Measurements from ENCODE around the gene PRSS56. TPM values are rescaled to one million over a fixed set of nuclear protein-coding genes. Genes with fewer than 3 reads are reported as not detected.

The PRSS56 gene
- total RNA-seq, 3 donors from 2014 or later: not detected

- no peak for DNase-seq (ENCODE audit: low spot score in 2 of 2)
- no peaks in the 10 kb centered on the region for H3K36me3 ChIP-seq
- TF ChIP-seq, protein P1, sequence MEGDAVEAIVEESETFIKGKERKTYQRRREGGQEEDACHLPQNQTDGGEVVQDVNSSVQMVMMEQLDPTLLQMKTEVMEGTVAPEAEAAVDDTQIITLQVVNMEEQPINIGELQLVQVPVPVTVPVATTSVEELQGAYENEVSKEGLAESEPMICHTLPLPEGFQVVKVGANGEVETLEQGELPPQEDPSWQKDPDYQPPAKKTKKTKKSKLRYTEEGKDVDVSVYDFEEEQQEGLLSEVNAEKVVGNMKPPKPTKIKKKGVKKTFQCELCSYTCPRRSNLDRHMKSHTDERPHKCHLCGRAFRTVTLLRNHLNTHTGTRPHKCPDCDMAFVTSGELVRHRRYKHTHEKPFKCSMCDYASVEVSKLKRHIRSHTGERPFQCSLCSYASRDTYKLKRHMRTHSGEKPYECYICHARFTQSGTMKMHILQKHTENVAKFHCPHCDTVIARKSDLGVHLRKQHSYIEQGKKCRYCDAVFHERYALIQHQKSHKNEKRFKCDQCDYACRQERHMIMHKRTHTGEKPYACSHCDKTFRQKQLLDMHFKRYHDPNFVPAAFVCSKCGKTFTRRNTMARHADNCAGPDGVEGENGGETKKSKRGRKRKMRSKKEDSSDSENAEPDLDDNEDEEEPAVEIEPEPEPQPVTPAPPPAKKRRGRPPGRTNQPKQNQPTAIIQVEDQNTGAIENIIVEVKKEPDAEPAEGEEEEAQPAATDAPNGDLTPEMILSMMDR (IDR thresholded peaks at IDR 0.05): no peak
- TF ChIP-seq POLR2A (IDR thresholded peaks at IDR 0.05): no peak
- no peak for TF ChIP-seq POLR2AphosphoS5 (IDR thresholded peaks at IDR 0.05)
- no peak overlapping the region for H3K4me3 ChIP-seq
- no peaks in the 10 kb centered on the region for H3K9me3 ChIP-seq
- no peak overlapping the region for H3K27ac ChIP-seq
- H3K27me3 ChIP-seq: no peaks in the 10 kb centered on the region
- no peaks in the 10 kb centered on the region for H3K4me1 ChIP-seq
- intact Hi-C loops (cut with DNase I; ENCODE audit: low total_unique reads): no loop called here
Measured at GRCh38 chr2:232545511-232546375, 25.6 kb downstream of the PRSS56 start.

- TF ChIP-seq POLR2AphosphoS5 (IDR thresholded peaks at IDR 0.05) (no peak), POLR2A (IDR thresholded peaks at IDR 0.05) (no peak)
- TF ChIP-seq, protein P1 (IDR thresholded peaks at IDR 0.05): no peak
- no peak for DNase-seq (ENCODE audit: low spot score in 2 of 2)
- Histone ChIP-seq H3K27me3 (no peaks in the 10 kb centered on the region), H3K36me3 (no peaks in the 10 kb centered on the region), H3K4me3 (no peak overlapping the region), H3K9me3 (no peaks in the 10 kb centered on the region), H3K27ac (no peak overlapping the region), H3K4me1 (peaks cover 0 to 7% of the 10 kb centered on the region in 2 donors)
- intact Hi-C loops (cut with DNase I; ENCODE audit: low total_unique reads): no loop called here
Measured at GRCh38 chr2:232547991-232548390, 27.8 kb downstream of the PRSS56 start.

DNA sequence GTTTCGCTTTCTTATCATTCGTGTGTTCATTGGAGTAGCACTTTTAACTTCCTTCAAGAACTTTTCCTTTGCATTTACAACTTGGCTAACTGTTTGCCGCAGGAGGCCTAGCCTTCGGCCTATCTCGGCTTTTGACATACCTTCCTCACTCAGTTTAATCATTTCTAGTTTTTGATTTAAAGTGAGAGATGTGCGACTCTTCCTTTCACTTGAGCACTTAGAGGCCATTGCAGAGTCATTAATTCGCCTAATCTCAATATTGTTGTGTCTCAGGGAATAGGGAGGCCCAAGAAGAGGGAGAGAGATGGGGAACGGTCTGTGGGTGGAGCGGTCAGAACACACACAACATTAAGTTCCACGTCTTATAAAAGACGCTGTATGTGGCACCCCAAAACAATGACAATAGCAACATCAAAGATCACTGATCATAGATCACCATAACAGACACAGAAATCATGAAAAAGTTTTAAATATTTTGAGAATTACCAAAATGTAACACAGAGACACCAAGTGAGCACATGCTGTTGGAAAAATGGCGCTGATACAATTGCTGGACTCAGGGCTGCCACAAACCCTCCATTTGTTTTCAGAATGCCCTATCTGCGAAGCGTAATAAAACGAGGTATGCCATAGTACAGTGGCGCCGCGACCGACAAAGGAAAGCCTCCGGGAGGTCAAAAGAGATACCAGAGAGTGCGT lies 29.6 kb downstream of the PRSS56 start:
- no peak for DNase-seq (ENCODE audit: low spot score in 2 of 2)
- H3K27me3 ChIP-seq: no peaks in the 10 kb centered on the region
- peak overlapping the region; percentile 98 to 99 for H3K27ac ChIP-seq
- H3K36me3 ChIP-seq: no peaks in the 10 kb centered on the region
- H3K9me3 ChIP-seq: no peaks in the 10 kb centered on the region
- H3K4me1 ChIP-seq: peaks cover 0 to 7% of the 10 kb centered on the region in 2 donors
- H3K4me3 ChIP-seq: peak overlapping the region; percentile 87 to 93 (median 87)
- TF ChIP-seq POLR2AphosphoS5 (IDR thresholded peaks at IDR 0.05) (no peak), POLR2A (IDR thresholded peaks at IDR 0.05) (no peak)
- TF ChIP-seq, protein P1 (IDR thresholded peaks at IDR 0.05): no peak
- intact Hi-C loops (cut with DNase I; ENCODE audit: low total_unique reads): no loop called here

GRCh38 chr2:232550354-232551249 lies 30.4 kb downstream of the PRSS56 start, which contains the start of the genes EIF4E2 and TIGD1:
EIF4E2 (plus strand) TSS chr2:232550689; CDS start chr2:232550725, 36 bp downstream.
TIGD1 (minus strand) TSS chr2:232550557; CDS start chr2:232549882, 675 bp downstream.
- peak within 1 kb of the TSS; percentile 87 to 93 (median 87) for H3K4me3 ChIP-seq
- peak; percentile 89 to 93 for DNase-seq (ENCODE audit: low spot score in 2 of 2)
- H3K27ac ChIP-seq: peak within 1 kb of the TSS; percentile 98 to 99
- intact Hi-C loops (cut with DNase I; ENCODE audit: low total_unique reads): no loop called here
- no peaks in the 10 kb centered on the region for H3K36me3 ChIP-seq
- H3K4me1 ChIP-seq: peaks cover 0 to 7% of the 10 kb centered on the region in 2 donors
- H3K27me3 ChIP-seq: no peaks in the 10 kb centered on the region
- H3K9me3 ChIP-seq: no peaks in the 10 kb centered on the region
- TF ChIP-seq POLR2A (IDR thresholded peaks at IDR 0.05) (peak; percentile 64), POLR2AphosphoS5 (IDR thresholded peaks at IDR 0.05) (peak; percentile 63 to 85 (median 77))
- TF ChIP-seq, protein P1 (IDR thresholded peaks at IDR 0.05): peak in 2 of 3 donors; percentile 42 to 55

Measured in breast epithelium (tissue), 4 donors.